Panc1 (cell line): Measurements from ENCODE around the gene STK35. TPM values are rescaled to one million over a fixed set of nuclear protein-coding genes. Genes with fewer than 3 reads are reported as not detected.
"Not testable (repeated sequence)": the region's sequence is repeated elsewhere in the genome, so short reads cannot be mapped to it uniquely, and the experiment has no call there.

Source experiments
- ATAC-seq: fragments of 200-7000 bp; cut with Tn5 transposase; 2 replicates; pipeline ENCODE4 v1.9.1; 2020; ENCODE audit warnings: mild to moderate bottlenecking, moderate library complexity
- BruUV-seq: library from RNA; stranded (reverse); fragments of 400-500 nt; replicated peaks from 2 replicates; lab custom pipeline; 2021; lab: Mats Ljungman, UMichigan
- CTCF ChIA-PET: fragments of 300-600 bp; sonication (Branson Sonifier 250); formaldehyde crosslinking; loops from one replicate; lab custom pipeline; 2022; ENCODE audit warnings: antibody characterized with exemption; lab: Charles Lee
- POLR2A ChIA-PET: fragments of 300-600 bp; sonication (Branson Sonifier 250); formaldehyde crosslinking; loops from one replicate; lab custom pipeline; 2022; ENCODE audit warnings: antibody characterized with exemption; lab: Charles Lee
- DNase-seq: peaks from one replicate; pipeline ENCODE4 v3.0.0-alpha.2; 2010; ENCODE audit warnings: low read depth, low spot score
- H3K27ac ChIP-seq: 2 replicates; pipeline ENCODE4 v1.5.1; 2011; ENCODE audit warnings: mild to moderate bottlenecking, low read length, inconsistent platforms
- H3K27me3 ChIP-seq: fragments of 200-500 bp; sonication (Bioruptor generic); 2 replicates; pipeline ENCODE4 v1.6.0; 2014; ENCODE audit warnings: low read length, inconsistent platforms; ENCODE audit not compliant: control insufficient read depth, insufficient read depth
- H3K36me3 ChIP-seq: fragments of 200-500 bp; sonication (Bioruptor generic); 2 replicates; pipeline ENCODE4 v1.5.1; 2014; ENCODE audit warnings: inconsistent platforms, mild to moderate bottlenecking, low read length, moderate library complexity; ENCODE audit not compliant: control insufficient read depth, insufficient read depth
- H3K4me1 ChIP-seq: 2 replicates; pipeline ENCODE4 v1.5.1; 2011; ENCODE audit warnings: inconsistent platforms, mild to moderate bottlenecking, low read length, moderate library complexity; ENCODE audit not compliant: control insufficient read depth, insufficient read depth
- H3K4me3 ChIP-seq, 2 experiments: 2 replicates each; pipeline ENCODE4 v1.5.1; 2011 to 2012; ENCODE audit warnings: low read depth in 2 of 2, low read length in 2 of 2, mild to moderate bottlenecking in 2 of 2, inconsistent platforms in 1 of 2, moderate library complexity in 1 of 2
- H3K9me3 ChIP-seq: fragments of 200-500 bp; sonication (Bioruptor generic); 2 replicates; pipeline ENCODE4 v1.5.1; 2014; ENCODE audit warnings: low read depth, mild to moderate bottlenecking, inconsistent platforms, low read length, moderate library complexity; ENCODE audit not compliant: control insufficient read depth, insufficient read depth
- CTCF ChIP-seq: fragments of 450-650 bp; IDR thresholded peaks from 2 replicates; pipeline ENCODE4 v1.5.1; 2017; ENCODE audit warnings: mild to moderate bottlenecking
- POLR2AphosphoS5 ChIP-seq: IDR thresholded peaks from 2 replicates; pipeline ENCODE4 v1.6.1; 2012; ENCODE audit warnings: mild to moderate bottlenecking, low read depth, low read length, moderate library complexity
- SIN3A ChIP-seq: IDR thresholded peaks from 2 replicates; pipeline ENCODE4 v1.6.1; 2012; ENCODE audit warnings: low read depth, mild to moderate bottlenecking, low read length, moderate library complexity, borderline replicate concordance; ENCODE audit not compliant: insufficient read depth
- TCF7L2 ChIP-seq: IDR thresholded peaks from 2 replicates; pipeline ENCODE4 v1.6.1; 2011; ENCODE audit warnings: mild to moderate bottlenecking, low read depth, low read length, inconsistent platforms
- in situ Hi-C: cut with HindIII; loops from 2 replicates; pipeline ENCODE4 v1.10.0; 2016; ENCODE audit warnings: low sequenced_read_pairs, low pct_unique_long_range_greater_than_20kb
- intact Hi-C: fragments of 100-400 bp; cut with micrococcal nuclease; formaldehyde crosslinking; loops from one replicate; pipeline ENCODE4 v1.10.0; 2022; ENCODE audit not compliant: unreplicated experiment
- total RNA-seq: library from RNA; stranded (reverse); gene quantifications from one replicate; pipeline ENCODE4 v1.2.1, GENCODE V29; 2021; ENCODE audit not compliant: unreplicated experiment
- TF ChIP-seq, protein P1 (sequence below), 2 experiments: IDR thresholded peaks; 2 replicates each; pipeline ENCODE4 v1.6.1; 2011 to 2012; ENCODE audit warnings: low read depth in 2 of 2, control low read depth in 1 of 2, low read length in 1 of 2, mild to moderate bottlenecking in 1 of 2, moderate library complexity in 1 of 2; ENCODE audit not compliant: insufficient read depth in 1 of 2

STK35 gene
- total RNA-seq, 1 experiment from 2014 or later = 27.6 TPM

DNA sequence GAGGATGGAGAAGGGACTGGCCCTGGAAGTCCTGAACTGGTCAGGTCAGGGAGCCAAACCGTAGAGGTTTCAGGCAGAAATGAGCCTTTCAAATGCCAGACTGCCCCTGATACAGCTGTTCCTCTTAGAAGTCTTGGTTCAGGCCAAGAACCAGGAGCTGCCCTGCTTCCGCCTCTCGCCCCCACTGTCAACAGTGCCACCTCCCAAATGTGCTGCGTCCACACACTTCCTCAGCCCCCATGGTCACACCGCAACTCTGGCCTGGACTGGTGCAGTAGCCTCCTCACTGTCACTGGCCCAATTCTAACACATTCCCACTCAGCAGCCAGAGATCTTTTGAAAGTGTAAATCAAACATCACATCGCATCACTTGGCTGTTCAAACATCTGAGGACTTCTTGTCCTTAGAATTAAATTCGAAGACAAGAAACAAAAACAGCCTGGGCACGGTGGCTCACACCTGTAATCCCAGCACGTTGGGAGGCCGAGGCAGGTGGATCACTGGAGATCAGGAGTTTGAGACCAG is 69.7 kb downstream of the STK35 start:
- POLR2A ChIA-PET = no interaction called here
- DNase-seq = no peak
- Histone ChIP-seq H3K9me3 (no peaks in the 10 kb centered on the region), H3K27me3 (no peaks in the 10 kb centered on the region; the same call in none of the 2 replicates), H3K4me3 (no peak overlapping the region), H3K36me3 (no peaks in the 10 kb centered on the region), H3K4me1 (0 out of 2 replicates have a peak, but pooled peaks cover 4% of the 10 kb centered on the region), H3K27ac (no peak overlapping the region)
- in situ Hi-C loops (no loop called here), intact Hi-C loops (loop anchor here (5.0 kb wide), 1 partner anchor 164 kb away; no protein-coding TSS in a partner anchor)
- BruUV-seq = no TSS peak
- CTCF ChIA-PET = interaction anchor here (0.6 kb wide), 2 partner anchors 205 to 394 kb away, joined by 3 to 4 read pairs; no protein-coding TSS in a partner anchor
- TF ChIP-seq POLR2AphosphoS5 (no peak), CTCF (no peak), SIN3A (no peak), TCF7L2 (no peak)
- TF ChIP-seq, protein P1, sequence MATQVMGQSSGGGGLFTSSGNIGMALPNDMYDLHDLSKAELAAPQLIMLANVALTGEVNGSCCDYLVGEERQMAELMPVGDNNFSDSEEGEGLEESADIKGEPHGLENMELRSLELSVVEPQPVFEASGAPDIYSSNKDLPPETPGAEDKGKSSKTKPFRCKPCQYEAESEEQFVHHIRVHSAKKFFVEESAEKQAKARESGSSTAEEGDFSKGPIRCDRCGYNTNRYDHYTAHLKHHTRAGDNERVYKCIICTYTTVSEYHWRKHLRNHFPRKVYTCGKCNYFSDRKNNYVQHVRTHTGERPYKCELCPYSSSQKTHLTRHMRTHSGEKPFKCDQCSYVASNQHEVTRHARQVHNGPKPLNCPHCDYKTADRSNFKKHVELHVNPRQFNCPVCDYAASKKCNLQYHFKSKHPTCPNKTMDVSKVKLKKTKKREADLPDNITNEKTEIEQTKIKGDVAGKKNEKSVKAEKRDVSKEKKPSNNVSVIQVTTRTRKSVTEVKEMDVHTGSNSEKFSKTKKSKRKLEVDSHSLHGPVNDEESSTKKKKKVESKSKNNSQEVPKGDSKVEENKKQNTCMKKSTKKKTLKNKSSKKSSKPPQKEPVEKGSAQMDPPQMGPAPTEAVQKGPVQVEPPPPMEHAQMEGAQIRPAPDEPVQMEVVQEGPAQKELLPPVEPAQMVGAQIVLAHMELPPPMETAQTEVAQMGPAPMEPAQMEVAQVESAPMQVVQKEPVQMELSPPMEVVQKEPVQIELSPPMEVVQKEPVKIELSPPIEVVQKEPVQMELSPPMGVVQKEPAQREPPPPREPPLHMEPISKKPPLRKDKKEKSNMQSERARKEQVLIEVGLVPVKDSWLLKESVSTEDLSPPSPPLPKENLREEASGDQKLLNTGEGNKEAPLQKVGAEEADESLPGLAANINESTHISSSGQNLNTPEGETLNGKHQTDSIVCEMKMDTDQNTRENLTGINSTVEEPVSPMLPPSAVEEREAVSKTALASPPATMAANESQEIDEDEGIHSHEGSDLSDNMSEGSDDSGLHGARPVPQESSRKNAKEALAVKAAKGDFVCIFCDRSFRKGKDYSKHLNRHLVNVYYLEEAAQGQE (IDR thresholded peaks at IDR 0.05; ENCODE audit: insufficient read depth in 1 of 2, low read depth in 2 of 2, low read length in 1 of 2) = no peak
- no peak for ATAC-seq

GRCh38 chr20:2171840-2172239 is 70.2 kb downstream of the STK35 start:
- in situ Hi-C loops, H3K9me3 ChIP-seq, BruUV-seq, DNase-seq, ATAC-seq, H3K4me3 ChIP-seq, H3K27ac ChIP-seq, H3K27me3 ChIP-seq, H3K36me3 ChIP-seq, H3K4me1 ChIP-seq, POLR2A ChIA-PET: not testable (repeated sequence)
- intact Hi-C loops = loop anchor here (1.0 to 5.0 kb wide), 2 partner anchors 165 to 208 kb away; no protein-coding TSS in a partner anchor
- CTCF ChIA-PET = interaction anchor here (0.6 to 0.9 kb wide), 5 partner anchors 142 to 395 kb away, joined by 3 to 5 read pairs (median 4); no protein-coding TSS in a partner anchor
